HG03378 (cell line): ENCODE measurements around the gene EPPIN.
"Not testable (repeated sequence)": the region's sequence is repeated elsewhere in the genome, so short reads cannot be mapped to it uniquely, and the experiment has no call there.

ENCODE experiments used
- ATAC-seq: cut with Tn5 transposase; IDR thresholded peaks from one replicate; pipeline ENCODE4 v1.9.1; 2021; ENCODE audit warnings: mild to moderate bottlenecking, moderate library complexity; ENCODE audit not compliant: unreplicated experiment

Gene EPPIN

GRCh38 chr20:45547206-45547770, at the start of gene EPPIN:
TSS of gene EPPIN (minus strand) at chr20:45547401. CDS start at chr20:45547357, 44 bp downstream.
- ATAC-seq = no peak

- no peak for ATAC-seq
Measured at GRCh38 chr20:45595235-45595634, 48.0 kb upstream of the EPPIN start.

GRCh38 chr20:45593498-45593897, 46.3 kb upstream of the EPPIN start:
- no peak for ATAC-seq

- no peak for ATAC-seq
Measured at GRCh38 chr20:45592574-45593189, 45.5 kb upstream of the EPPIN start.

- no peak for ATAC-seq
Measured at GRCh38 chr20:45589725-45590124, 42.5 kb upstream of the EPPIN start.

GRCh38 chr20:45588800-45589199, 41.6 kb upstream of the EPPIN start:
- no peak for ATAC-seq

GRCh38 chr20:45585986-45586385, 38.8 kb upstream of the EPPIN start:
- not testable (repeated sequence) for ATAC-seq

GRCh38 chr20:45584294-45584693, 37.1 kb upstream of the EPPIN start:
- ATAC-seq = not testable (repeated sequence)

GRCh38 chr20:45583502-45583901, 36.3 kb upstream of the EPPIN start:
- no peak for ATAC-seq

- ATAC-seq = no peak
Measured at GRCh38 chr20:45581702-45582101, 34.5 kb upstream of the EPPIN start.

- ATAC-seq = no peak
Measured at GRCh38 chr20:45579184-45579583, 32.0 kb upstream of the EPPIN start, which contains the start of gene WFDC8. TSS of gene WFDC8 (minus strand) at chr20:45579284. CDS start at chr20:45579247, 37 bp downstream.

- no peak for ATAC-seq
Measured at GRCh38 chr20:45578231-45578630, 31.0 kb upstream of the EPPIN start.

- ATAC-seq = no peak
Measured at GRCh38 chr20:45576995-45577394, 29.8 kb upstream of the EPPIN start.

GRCh38 chr20:45575931-45576330, 28.7 kb upstream of the EPPIN start:
- ATAC-seq = no peak

GRCh38 chr20:45569650-45570049, 22.4 kb upstream of the EPPIN start:
- not testable (repeated sequence) for ATAC-seq

GRCh38 chr20:45564760-45565276, 17.6 kb upstream of the EPPIN start:
- ATAC-seq = no peak

- no peak for ATAC-seq
Measured at GRCh38 chr20:45555198-45555597, 8.0 kb upstream of the EPPIN start.

GRCh38 chr20:45552456-45552855, 5.3 kb upstream of the EPPIN start:
- no peak for ATAC-seq

- no peak for ATAC-seq
Measured at GRCh38 chr20:45550765-45551164, 3.6 kb upstream of the EPPIN start.

- ATAC-seq = no peak
Measured at GRCh38 chr20:45548410-45548809, 1.2 kb upstream of the EPPIN start.

GRCh38 chr20:45545754-45546453, 1.3 kb downstream of the EPPIN start:
- no peak for ATAC-seq

- ATAC-seq = no peak
Measured at GRCh38 chr20:45545351-45545750, 1.9 kb downstream of the EPPIN start.
